Measurements from ENCODE around the gene TRMT112.

DNA sequence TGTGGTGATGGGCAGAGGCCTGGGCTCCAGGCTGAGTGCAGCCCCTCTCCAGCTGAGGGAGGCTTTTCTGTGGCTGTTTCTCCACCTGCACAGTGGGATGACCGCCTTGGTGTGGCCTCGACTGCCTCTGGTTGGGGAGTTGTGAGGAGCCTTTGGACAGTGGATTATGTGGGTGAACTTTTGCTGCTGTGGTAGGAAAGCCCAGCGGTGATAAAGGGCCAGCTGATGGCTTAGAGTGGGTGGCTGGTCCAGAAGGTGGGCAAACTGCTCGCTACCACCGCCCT lies 13.4 kb downstream of the TRMT112 start:
- TF ChIP-seq SP1 (IDR thresholded peaks at IDR 0.05; ENCODE audit: low read depth, low read length) (no peak), USF2 (IDR thresholded peaks at IDR 0.05; ENCODE audit: low read length) (no peak), NRF1 (IDR thresholded peaks at IDR 0.05; ENCODE audit: low read depth, low read length) (no peak), POLR2AphosphoS5 (IDR thresholded peaks at IDR 0.05; ENCODE audit: low read depth, low read length) (no peak), YY1 (IDR thresholded peaks at IDR 0.05; ENCODE audit: low read depth, low read length) (no peak), CTCF (IDR thresholded peaks at IDR 0.05; ENCODE audit: control extremely low read depth in 1 of 3, insufficient read depth in 1 of 3, low read depth in 1 of 3, low read length in 3 of 3) (no peak), EZH2 (IDR thresholded peaks at IDR 0.05; ENCODE audit: low read depth, low read length, severe bottlenecking) (no peak), EP300 (IDR thresholded peaks at IDR 0.05; ENCODE audit: borderline replicate concordance in 1 of 2, low read depth in 2 of 2, low read length in 2 of 2) (no peak), SIN3A (conservative IDR thresholded peaks at IDR 0.05 in 1 of 2, IDR thresholded peaks at IDR 0.05 in 1 of 2; ENCODE audit: low read depth in 1 of 2, low read length in 2 of 2) (no peak)
